GM18873 (cell line): Measurements from ENCODE around the gene FLCN.
"Not testable (repeated sequence)": the region's sequence is repeated elsewhere in the genome, so short reads cannot be mapped to it uniquely, and the experiment has no call there.

ENCODE experiments used
- ATAC-seq: cut with Tn5 transposase; IDR thresholded peaks from one replicate; pipeline ENCODE4 v1.9.1; 2021; ENCODE audit warnings: mild to moderate bottlenecking, moderate library complexity, moderate number of reproducible peaks; ENCODE audit not compliant: unreplicated experiment, low FRiP score

FLCN gene

DNA sequence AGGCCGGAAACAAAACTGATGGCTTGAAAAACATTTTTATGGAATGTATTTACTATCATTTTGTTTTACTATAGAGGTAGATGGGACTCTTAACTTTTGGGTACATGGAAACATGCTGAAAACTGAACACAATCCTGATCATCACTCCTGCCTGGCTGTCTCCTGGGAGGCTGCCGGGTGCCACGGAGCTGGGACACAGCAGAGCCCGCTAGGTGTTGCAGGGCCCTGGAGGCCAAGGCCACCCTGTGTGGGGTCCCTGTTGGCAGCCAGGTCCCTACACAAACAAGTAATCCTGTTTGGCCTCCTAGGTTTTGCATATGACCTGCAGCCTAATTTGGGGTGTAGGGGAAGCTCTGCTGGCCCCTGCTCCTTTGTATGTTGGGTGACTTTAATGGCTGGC, 48.4 kb downstream of the FLCN start:
- no peak for ATAC-seq

DNA sequence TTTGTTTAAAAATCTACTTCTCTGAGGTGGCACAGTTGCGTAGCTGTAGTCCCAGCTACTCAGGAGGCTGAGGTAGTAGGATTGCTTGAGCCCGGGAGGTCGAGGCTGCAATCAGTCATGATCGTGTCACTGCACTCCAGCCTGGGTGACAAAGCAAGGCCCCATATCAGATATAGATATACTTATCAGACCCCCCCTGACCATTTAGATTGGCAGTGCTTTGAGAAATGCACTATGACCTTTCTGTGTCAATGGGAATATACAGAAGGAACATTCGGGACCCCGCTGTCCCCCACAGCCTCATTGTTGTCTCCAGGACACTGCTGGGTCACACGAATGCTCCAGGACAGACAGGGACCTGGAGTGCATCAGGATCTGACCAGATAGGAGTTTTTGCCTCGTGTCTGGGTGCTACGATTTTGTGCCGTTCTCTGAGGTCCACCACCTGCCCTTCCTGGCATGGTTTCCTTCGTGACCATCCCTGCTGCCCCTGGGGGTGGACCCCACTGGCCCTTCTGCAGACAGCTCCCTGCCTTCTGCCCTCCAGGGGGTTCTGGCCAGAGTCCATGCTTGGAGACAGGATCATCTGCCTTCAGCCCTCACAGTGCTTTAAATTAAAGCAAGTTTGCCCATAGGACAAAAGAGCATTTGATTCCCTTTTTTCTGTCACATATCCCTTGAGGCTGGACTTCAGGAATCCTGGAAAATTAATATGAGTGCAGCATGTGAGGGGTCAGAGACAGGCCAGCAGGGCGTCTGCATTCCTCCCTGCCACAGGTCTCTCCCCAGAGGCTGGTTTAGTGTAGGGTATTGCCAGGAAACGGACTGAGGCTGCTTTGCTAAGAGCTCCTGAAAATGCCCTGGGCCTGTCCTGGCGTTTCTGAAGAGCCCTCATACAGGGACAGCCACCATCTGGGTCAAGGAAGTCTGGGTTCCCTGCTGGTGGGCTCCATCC, 50.1 kb downstream of the FLCN start:
- ATAC-seq = no peak

GRCh38 chr17:17186051-17186450, 50.9 kb downstream of the FLCN start:
- no peak for ATAC-seq

DNA sequence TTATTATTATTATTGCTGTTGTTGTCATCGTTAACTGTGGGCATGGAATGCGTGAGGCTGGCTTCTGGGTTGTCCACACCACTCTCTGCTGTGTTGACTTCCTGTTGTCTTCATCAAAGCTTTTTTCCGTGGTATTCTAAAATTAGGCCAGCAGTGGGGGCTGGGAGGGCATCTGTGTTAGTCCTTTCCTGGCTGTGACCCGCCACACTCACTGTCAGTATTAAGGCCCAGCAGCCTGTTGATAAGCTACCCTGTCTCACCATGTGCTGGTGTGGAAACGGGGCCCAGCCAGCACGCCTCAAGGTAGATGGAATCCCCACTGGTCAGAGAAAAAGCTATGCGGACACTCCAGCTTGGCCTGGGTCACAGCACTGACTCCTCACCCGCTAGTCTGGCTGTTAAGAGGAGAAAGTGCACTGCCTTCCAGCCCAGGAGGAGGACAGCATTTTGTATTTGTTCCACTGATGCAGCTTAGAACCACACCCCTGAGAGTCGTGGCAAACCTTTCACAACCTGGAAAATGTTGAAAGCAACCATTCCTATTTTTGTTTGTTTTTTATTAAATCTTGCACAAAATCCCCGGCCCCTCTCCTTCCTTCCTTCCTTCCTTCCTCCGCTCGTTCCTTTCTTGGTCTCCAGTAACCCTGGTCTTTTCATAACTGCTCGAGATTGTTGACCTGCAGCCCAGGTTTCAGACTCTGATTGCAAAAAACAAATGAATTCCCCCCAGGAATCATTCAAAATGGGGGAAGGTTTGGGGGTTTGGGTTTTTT, 51.8 kb downstream of the FLCN start:
- ATAC-seq = not testable (repeated sequence)

DNA sequence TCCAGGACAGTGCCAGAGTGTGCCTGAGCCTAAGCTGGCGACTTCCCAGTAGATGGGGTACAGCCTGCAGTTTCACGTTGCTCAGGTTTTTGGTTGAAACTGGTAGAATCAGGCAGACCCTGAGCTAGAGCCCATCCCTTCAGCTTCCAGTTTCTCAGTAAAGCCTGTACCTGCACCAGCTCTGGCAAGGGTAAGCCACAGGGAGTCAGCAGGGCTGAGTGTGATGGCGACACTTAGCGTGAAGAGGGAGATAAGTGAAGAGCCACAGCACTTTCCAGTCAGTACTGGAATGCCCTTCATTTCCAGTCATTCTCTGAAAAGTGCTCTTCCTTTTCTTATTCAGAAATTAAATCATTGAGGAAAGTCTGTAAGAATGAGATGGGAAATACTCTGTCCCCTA, 53.2 kb downstream of the FLCN start:
- no peak for ATAC-seq

DNA sequence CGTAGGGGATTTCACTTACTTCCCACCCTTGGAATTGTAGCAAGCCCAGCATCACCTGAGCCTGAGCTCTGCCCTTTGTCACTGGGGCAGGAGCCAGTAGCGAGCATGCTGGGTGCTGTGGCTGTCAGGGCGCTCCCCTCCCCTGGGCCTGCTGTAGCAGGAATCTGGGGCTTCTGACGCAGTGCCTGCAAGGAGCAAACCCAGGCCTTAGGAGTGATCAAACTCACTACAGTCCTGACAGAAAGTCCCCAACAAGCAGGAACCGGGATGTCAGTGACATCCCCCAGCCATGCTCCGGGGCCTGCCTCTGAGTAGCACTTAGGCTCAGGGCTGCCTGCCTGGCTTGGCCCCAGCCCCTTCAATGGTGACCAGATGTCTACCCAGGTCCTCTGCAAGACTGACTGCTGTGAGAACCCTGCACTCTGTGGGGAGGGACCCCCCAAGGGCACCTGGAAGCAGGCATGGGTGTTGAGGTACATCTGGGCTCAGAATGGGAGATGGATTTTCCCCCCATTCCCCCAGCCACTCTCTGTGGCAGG, 54.3 kb downstream of the FLCN start:
- ATAC-seq = no peak

GRCh38 chr17:17181666-17182597, 55.0 kb downstream of the FLCN start:
- no peak for ATAC-seq

DNA sequence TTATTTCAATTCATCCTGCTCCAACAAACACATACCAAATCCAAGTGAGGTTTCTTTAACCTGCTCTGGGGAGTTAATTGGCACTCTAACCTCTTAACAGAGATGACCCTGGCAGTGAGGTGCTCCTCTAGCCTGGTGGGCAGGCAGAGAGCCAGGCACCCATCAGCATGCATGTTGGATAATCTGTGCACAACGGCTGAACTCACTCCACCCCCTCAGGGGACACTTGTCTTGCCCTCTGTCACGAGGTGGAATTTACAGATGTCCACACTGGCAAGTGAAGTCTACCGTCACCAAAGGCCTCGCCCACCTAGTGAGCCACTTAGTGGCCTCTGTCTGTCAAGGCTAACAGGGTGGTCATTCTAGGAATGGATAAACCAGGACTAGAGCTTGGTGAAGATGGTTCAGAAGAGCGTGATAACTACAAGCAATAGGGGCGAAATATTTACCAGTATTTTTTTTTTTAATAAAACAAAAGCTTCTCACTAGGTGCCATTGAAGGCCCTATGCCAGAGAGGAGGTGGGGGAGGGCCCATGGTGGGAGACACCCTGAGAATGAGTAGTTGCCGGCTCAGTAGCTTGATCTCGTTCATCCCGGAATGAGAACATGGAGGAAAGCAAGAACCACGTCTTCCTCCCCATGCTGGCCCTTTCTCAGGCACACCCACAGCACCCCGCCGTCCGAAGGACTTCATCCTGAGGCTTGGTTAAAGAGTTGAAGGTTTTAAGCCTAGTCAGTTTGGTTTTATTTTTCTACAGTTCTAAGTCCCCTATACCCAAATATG, 56.0 kb downstream of the FLCN start:
- ATAC-seq = no peak

DNA sequence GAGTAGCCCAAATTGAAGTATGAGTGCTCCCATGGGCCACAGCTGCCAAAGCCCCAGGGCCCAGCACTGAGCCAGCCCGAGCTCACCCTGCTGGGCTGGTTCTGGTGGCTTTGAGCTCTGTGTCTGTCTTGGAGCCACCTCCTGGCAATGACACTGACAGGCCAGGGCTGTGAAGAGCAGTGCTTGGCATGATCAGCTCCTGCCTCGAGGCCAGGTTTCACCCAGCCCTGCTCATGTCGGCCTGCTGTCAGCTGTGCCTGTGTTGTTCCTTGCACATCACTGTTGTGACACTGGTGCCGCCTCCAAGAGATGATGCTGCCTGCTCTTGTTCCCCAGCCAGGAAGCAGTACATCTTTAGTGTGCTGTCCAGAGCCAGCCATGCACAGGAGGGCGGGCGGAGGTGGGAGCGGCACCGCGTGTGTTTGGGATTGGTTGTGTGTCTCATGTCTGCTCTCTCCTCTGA, 56.8 kb downstream of the FLCN start:
- no peak for ATAC-seq

GRCh38 chr17:17179371-17179827, 57.6 kb downstream of the FLCN start:
- ATAC-seq = peak; percentile 58

DNA sequence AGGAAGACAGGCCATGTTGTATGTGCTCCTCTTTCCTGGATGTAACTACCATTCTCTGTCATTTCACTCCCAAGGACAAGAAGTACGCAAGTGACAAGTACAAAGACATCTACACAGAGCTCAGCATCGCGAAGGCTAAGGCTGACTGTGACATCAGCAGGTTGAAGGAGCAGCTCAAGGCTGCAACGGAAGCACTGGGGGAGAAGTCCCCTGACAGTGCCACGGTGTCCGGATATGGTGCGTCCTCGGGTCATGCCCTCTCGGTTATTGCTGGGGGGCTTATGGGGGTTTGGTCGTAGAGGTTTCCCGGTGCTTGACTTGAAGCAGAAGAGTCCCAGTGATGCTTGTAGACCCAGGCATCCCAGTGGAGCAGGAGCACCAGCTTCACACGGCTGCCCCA, 59.8 kb downstream of the FLCN start:
- ATAC-seq = no peak

- no peak for ATAC-seq
These were observed 60.6 kb downstream of the FLCN start for GRCh38 chr17:17176341-17176740.

DNA sequence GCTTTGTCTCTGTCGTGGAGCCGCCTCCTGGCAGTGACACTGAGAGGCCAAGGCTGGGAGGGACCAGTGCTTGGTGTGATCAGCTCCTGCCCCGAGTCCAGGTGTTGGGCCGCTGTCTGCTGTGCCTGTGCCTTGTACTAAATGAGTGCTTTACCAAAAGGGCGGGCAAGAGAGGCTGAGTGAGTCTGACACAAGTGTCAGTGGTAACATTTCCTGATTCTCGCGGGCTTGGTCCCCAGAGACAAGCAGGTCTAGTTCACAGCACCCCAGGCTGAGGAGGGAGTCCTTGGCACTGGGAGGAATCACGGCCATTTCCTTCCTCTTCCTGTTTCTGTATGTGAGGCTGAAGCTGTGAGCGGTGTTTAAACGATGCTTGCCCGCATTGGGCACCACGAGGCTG, 61.1 kb downstream of the FLCN start:
- no peak for ATAC-seq

GRCh38 chr17:17175340-17175739, 61.6 kb downstream of the FLCN start:
- ATAC-seq = no peak

DNA sequence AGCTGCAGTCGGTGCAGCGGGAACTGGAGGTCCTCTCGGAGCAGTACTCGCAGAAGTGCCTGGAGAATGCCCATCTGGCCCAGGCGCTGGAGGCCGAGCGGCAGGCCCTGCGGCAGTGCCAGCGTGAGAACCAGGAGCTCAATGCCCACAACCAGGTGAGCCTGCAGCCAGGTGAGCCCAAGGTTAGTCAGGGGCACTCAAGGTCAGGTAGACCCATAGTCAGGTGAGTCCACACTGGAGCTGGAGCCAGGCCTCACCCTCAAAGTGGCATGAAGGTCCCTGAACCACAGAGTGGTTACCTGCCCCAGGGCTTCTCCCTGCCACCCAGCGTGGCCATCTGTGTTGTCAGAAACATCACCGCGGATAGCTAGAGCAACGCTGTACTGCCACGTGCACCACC, 63.0 kb downstream of the FLCN start:
- no peak for ATAC-seq

DNA sequence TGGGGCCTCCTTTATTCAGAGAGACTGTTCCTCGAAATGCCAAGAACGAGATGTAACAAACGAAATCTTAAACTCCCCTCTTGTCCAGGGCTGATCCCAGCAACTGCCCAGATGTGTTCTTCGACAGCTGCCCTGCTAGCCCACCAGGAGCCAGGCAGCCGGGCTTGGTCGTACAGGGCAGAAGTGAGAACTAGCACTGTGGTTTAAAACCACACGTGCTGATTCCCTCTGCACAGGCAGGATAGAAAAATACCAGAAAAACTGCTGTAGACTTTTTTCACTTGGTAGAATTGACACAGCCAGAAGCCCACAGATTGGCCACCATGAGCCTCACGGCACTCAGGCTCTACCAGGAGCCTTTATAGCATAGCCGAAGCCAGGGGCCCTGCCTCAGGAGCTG, 64.0 kb downstream of the FLCN start:
- ATAC-seq = no peak

- ATAC-seq = no peak
These were observed 64.7 kb downstream of the FLCN start for GRCh38 chr17:17172001-17172939.

DNA sequence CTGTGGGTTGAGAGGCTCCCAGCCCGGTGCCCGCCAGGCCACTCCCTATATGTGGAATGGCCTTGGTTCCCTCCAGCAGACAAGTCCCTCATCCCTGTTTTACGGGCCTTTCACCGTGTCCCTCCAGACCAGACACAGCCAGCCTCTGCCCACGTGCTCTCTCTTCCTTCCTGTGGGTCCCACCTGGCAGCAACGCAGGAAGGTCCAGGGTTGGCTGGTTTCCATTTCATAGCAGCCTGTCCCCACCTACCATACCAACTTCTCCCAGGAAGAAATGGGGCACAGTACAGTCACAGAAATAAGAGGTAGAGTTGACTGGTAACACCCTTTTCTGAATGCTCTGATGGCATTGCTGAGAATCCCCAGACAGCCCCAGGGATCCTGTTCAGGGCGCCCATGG, 65.8 kb downstream of the FLCN start:
- no peak for ATAC-seq
